D341Med (cell line): ENCODE results near the gene MRPL17.

Source experiments
- DNase-seq: peaks from one replicate; pipeline ENCODE4 v3.0.0; 2012; ENCODE audit warnings: low spot score

Gene MRPL17

GRCh38 chr11:6632116-6633073 is 50.7 kb downstream of the MRPL17 start:
- no peak for DNase-seq

- DNase-seq: no peak
Measured at GRCh38 chr11:6631361-6631890, 51.7 kb downstream of the MRPL17 start.

GRCh38 chr11:6630632-6631291 is 52.4 kb downstream of the MRPL17 start:
- DNase-seq: no peak
